HCT116 (cell line): Measurements from ENCODE around the gene PRKCZ. TPM values are rescaled to one million over a fixed set of nuclear protein-coding genes. Genes with fewer than 3 reads are reported as not detected.

Source experiments
- ATAC-seq: fragments of 200-7000 bp; cut with Tn5 transposase; 2 replicates; pipeline ENCODE4 v1.9.1; 2020; ENCODE audit warnings: mild to moderate bottlenecking, moderate library complexity
- BruUV-seq: library from RNA; stranded (reverse); fragments of 400-500 nt; replicated peaks from 2 replicates; lab custom pipeline; 2021; lab: Mats Ljungman, UMichigan
- CTCF ChIA-PET: fragments of 300-600 bp; sonication (Branson Sonifier 250); formaldehyde crosslinking; loops from one replicate; lab custom pipeline; 2021; ENCODE audit warnings: antibody characterized with exemption; lab: Charles Lee
- POLR2A ChIA-PET: fragments of 300-600, 350-600 bp; sonication (Branson Sonifier 250); formaldehyde crosslinking; loops from one replicate; lab custom pipeline; 2021; ENCODE audit warnings: antibody characterized with exemption; lab: Charles Lee
- RAD21 ChIA-PET, 2 experiments: fragments of 300-600 bp; sonication (Branson Sonifier 250); formaldehyde crosslinking; loops; one replicate each; lab custom pipeline; 2023; ENCODE audit warnings: low total read pairs in 2 of 2; ENCODE audit not compliant: uncharacterized antibody in 2 of 2, unreplicated experiment in 2 of 2, low non-redundant PET in 1 of 2; lab: Charles Lee
- DNase-seq: peaks from one replicate; pipeline ENCODE4 v3.0.0-alpha.2; 2010; ENCODE audit warnings: low read depth, low spot score
- H2AFZ ChIP-seq: fragments of 200-600 bp; shearing (Covaris generic), sonication (generic); 2 replicates; pipeline ENCODE4 v1.6.1; 2017; ENCODE audit warnings: low read depth, mixed run types, mixed read lengths, antibody characterized with exemption, low read length; ENCODE audit not compliant: poor library complexity, severe bottlenecking
- H3K27ac ChIP-seq: 2 replicates; pipeline ENCODE4 v1.5.1; 2012; ENCODE audit warnings: low read depth, low read length
- H3K27me3 ChIP-seq: fragments of 200-600 bp; sonication (generic); 2 replicates; pipeline ENCODE4 v1.6.1; 2016; ENCODE audit warnings: mixed run types, low read length, mixed read lengths; ENCODE audit not compliant: insufficient read depth
- H3K36me3 ChIP-seq, 2 experiments: fragments of 200-500 bp in 1 of 2; fragments of 200-600 bp in 1 of 2; sonication (Bioruptor generic) in 1 of 2; sonication (generic) in 1 of 2; 2 replicates each; pipeline versions ENCODE4 v1.5.1 to v1.6.1; 2014 to 2016; ENCODE audit warnings: low read length in 2 of 2, inconsistent platforms in 1 of 2, mixed read lengths in 1 of 2, mixed run types in 1 of 2; ENCODE audit not compliant: insufficient read depth in 2 of 2, control insufficient read depth in 1 of 2
- H3K4me1 ChIP-seq, 2 experiments: fragments of 200-600 bp in 1 of 2; sonication (generic) in 1 of 2; 2 replicates each; pipeline versions ENCODE4 v1.5.1 to v1.6.1; 2012 to 2017; ENCODE audit warnings: low read length in 2 of 2, inconsistent platforms in 1 of 2, mild to moderate bottlenecking in 1 of 2, mixed read lengths in 1 of 2, mixed run types in 1 of 2, moderate library complexity in 1 of 2; ENCODE audit not compliant: insufficient read depth in 2 of 2, control insufficient read depth in 1 of 2
- H3K4me2 ChIP-seq: fragments of 200-600 bp; sonication (generic); 2 replicates; pipeline ENCODE4 v1.6.1; 2017; ENCODE audit warnings: mixed run types, low read length, mixed read lengths
- H3K4me3 ChIP-seq, 2 experiments: fragments of 200-600 bp in 1 of 2; sonication (generic) in 1 of 2; replicated peaks in 1 of 2; 2 replicates each; pipeline ENCODE4 v1.5.1; 2011 to 2016; ENCODE audit warnings: low read length in 2 of 2, control low read depth in 1 of 2, low read depth in 1 of 2, mild to moderate bottlenecking in 1 of 2, mixed read lengths in 1 of 2, mixed run types in 1 of 2
- H3K79me2 ChIP-seq: fragments of 200-600 bp; sonication (generic); 2 replicates; pipeline ENCODE4 v1.6.1; 2017; ENCODE audit warnings: mild to moderate bottlenecking, mixed run types, low read length, moderate library complexity, mixed read lengths; ENCODE audit not compliant: insufficient read depth
- H3K9ac ChIP-seq: fragments of 200-600 bp; sonication (generic); 2 replicates; pipeline ENCODE4 v1.6.1; 2016; ENCODE audit warnings: low read length, mixed read lengths
- H3K9me2 ChIP-seq: fragments of 200-600 bp; sonication (generic), shearing (Covaris generic); 2 replicates; pipeline ENCODE4 v1.6.1; 2017; ENCODE audit warnings: mixed run types, mild to moderate bottlenecking, moderate library complexity; ENCODE audit not compliant: insufficient read depth
- H3K9me3 ChIP-seq, 2 experiments: fragments of 200-500 bp in 1 of 2; fragments of 200-600 bp in 1 of 2; sonication (Bioruptor generic) in 1 of 2; sonication (generic) in 1 of 2; 2 replicates each; pipeline ENCODE4 v1.6.1; 2014 to 2017; ENCODE audit warnings: low read length in 2 of 2, mixed read lengths in 2 of 2, inconsistent platforms in 1 of 2, low read depth in 1 of 2, mild to moderate bottlenecking in 1 of 2, mixed run types in 1 of 2, moderate library complexity in 1 of 2; ENCODE audit not compliant: control insufficient read depth in 1 of 2, insufficient read depth in 1 of 2
- H4K20me1 ChIP-seq: fragments of 200-600 bp; sonication (generic), shearing (Covaris generic); 2 replicates; pipeline ENCODE4 v1.6.1; 2017; ENCODE audit warnings: mixed run types, mild to moderate bottlenecking, moderate library complexity; ENCODE audit not compliant: insufficient read depth
- CBX3 ChIP-seq: IDR thresholded peaks from 2 replicates; pipeline ENCODE4 v1.6.1; 2012; ENCODE audit warnings: low read depth
- CEBPB ChIP-seq: IDR thresholded peaks from 2 replicates; pipeline ENCODE4 v1.6.1; 2012; ENCODE audit warnings: low read depth
- EGR1 ChIP-seq: IDR thresholded peaks from 2 replicates; pipeline ENCODE4 v1.6.1; 2012; ENCODE audit warnings: low read depth
- POLR2A ChIP-seq: IDR thresholded peaks from 2 replicates; pipeline ENCODE4 v1.7.0; 2011; ENCODE audit warnings: borderline replicate concordance; ENCODE audit not compliant: insufficient read depth, insufficient read length; ENCODE audit errors: extremely low read depth
- POLR2AphosphoS5 ChIP-seq: IDR thresholded peaks from 2 replicates; pipeline ENCODE4 v1.6.1; 2011; ENCODE audit warnings: mild to moderate bottlenecking, low read depth, low read length, moderate library complexity
- RAD21 ChIP-seq: IDR thresholded peaks from 2 replicates; pipeline ENCODE4 v1.6.1; 2012; ENCODE audit warnings: low read depth, mild to moderate bottlenecking
- SIN3A ChIP-seq: IDR thresholded peaks from 2 replicates; pipeline ENCODE4 v1.6.1; 2012; ENCODE audit warnings: low read depth
- SP1 ChIP-seq: IDR thresholded peaks from 2 replicates; pipeline ENCODE4 v1.6.1; 2012; ENCODE audit warnings: low read depth
- SRF ChIP-seq: IDR thresholded peaks from 2 replicates; pipeline ENCODE4 v1.6.1; 2012; ENCODE audit warnings: low read depth
- TCF7L2 ChIP-seq: IDR thresholded peaks from 2 replicates; pipeline ENCODE4 v1.7.0; 2011; ENCODE audit warnings: borderline replicate concordance, inconsistent platforms; ENCODE audit not compliant: insufficient read depth, insufficient read length; ENCODE audit errors: extremely low read depth
- ZNF274 ChIP-seq: fragments of 200-500 bp; sonication (Bioruptor generic); IDR thresholded peaks from 2 replicates; pipeline ENCODE4 v1.6.1; 2014; ENCODE audit warnings: mild to moderate bottlenecking, low read depth, low read length, inconsistent platforms
- intact Hi-C: fragments of 100-400 bp; cut with micrococcal nuclease; formaldehyde crosslinking; loops from 2 replicates; pipeline ENCODE4 v1.10.0; 2022
- total RNA-seq: library from RNA; stranded (reverse); gene quantifications from one replicate; pipeline ENCODE4 v1.2.1, GENCODE V29; 2021; ENCODE audit not compliant: unreplicated experiment
- TF ChIP-seq, protein P1 (sequence below): IDR thresholded peaks from 2 replicates; pipeline ENCODE4 v1.6.1; 2012
- TF ChIP-seq, protein P2 (sequence below): IDR thresholded peaks from 2 replicates; pipeline ENCODE4 v1.6.1; 2012; ENCODE audit warnings: low read depth

The PRKCZ gene
- total RNA-seq, 1 experiment from 2014 or later, result 46.8 TPM

DNA sequence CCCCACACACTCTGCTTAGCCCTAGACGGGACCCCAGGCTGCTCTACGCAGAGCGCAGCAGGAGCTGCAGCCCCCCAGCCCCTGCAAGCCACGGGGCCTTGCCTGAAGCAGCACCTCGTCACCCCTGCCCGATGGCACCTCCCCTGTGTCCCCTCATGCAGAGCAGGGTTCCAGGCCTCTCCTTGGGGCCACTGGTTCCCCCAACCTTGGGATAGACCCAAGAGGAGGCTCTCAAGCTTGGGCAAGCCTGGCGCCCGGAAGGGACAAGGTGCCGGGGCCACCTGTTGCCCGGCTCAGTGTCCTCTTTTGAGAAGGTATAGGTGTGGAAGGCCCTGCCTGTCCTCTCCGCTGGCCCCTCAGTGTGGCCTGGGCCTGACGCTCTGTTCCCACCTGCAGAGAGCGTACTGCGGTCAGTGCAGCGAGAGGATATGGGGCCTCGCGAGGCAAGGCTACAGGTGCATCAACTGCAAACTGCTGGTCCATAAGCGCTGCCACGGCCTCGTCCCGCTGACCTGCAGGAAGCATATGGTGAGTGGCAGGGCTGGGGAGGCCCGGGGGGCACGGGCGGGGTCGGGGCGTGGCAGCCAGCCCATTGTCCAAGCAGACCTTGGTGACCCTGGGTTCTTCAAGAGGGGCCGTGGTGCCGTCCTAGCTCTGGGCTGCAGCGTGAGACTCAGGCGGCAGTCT is 93.7 kb downstream of the PRKCZ start (continued):
- TF ChIP-seq POLR2AphosphoS5 (no peak), RAD21 (no peak), EGR1 (no peak), TCF7L2 (no peak), POLR2A (no peak), SRF (no peak), CEBPB (no peak), SIN3A (no peak), CBX3 (no peak)
- TF ChIP-seq, protein P1, sequence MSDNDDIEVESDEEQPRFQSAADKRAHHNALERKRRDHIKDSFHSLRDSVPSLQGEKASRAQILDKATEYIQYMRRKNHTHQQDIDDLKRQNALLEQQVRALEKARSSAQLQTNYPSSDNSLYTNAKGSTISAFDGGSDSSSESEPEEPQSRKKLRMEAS, result no peak
- TF ChIP-seq, protein P2, sequence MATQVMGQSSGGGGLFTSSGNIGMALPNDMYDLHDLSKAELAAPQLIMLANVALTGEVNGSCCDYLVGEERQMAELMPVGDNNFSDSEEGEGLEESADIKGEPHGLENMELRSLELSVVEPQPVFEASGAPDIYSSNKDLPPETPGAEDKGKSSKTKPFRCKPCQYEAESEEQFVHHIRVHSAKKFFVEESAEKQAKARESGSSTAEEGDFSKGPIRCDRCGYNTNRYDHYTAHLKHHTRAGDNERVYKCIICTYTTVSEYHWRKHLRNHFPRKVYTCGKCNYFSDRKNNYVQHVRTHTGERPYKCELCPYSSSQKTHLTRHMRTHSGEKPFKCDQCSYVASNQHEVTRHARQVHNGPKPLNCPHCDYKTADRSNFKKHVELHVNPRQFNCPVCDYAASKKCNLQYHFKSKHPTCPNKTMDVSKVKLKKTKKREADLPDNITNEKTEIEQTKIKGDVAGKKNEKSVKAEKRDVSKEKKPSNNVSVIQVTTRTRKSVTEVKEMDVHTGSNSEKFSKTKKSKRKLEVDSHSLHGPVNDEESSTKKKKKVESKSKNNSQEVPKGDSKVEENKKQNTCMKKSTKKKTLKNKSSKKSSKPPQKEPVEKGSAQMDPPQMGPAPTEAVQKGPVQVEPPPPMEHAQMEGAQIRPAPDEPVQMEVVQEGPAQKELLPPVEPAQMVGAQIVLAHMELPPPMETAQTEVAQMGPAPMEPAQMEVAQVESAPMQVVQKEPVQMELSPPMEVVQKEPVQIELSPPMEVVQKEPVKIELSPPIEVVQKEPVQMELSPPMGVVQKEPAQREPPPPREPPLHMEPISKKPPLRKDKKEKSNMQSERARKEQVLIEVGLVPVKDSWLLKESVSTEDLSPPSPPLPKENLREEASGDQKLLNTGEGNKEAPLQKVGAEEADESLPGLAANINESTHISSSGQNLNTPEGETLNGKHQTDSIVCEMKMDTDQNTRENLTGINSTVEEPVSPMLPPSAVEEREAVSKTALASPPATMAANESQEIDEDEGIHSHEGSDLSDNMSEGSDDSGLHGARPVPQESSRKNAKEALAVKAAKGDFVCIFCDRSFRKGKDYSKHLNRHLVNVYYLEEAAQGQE, result no peak

DNA sequence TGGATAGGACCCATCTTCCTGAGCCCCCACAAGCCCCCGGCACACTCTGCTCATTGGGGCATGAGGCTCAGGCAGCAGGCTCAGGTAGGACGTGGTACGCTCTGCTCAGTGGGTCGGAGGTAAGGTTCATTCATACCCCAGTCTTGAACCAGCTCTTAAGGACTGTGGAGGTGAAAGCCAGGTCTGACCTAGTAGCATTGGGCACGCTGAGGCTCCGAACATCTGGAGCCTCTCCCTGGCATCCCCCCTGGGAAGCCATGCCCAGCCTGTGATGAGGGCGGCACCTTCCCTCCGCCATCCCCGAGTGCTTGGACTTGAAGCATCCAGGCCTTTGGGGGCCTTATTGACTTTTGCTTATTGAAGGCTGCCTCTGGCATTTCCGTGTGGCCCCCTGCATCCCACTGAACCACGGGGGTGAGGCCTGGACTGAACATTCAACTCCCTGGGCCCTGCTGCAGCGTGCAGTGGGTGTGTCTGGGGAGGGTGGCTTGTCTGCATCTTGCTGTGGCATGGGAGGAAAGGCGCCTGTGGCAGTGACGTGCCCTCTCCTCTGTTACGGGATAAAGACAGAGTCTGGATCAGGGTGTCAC is 94.4 kb downstream of the PRKCZ start:
- no peak for ATAC-seq
- H3K36me3 ChIP-seq, result peaks cover 5 to 7% of the 10 kb centered on the region in 2 experiments; a peak in 3 of 4 replicates
- ChIA-PET POLR2A (no interaction called here), CTCF (no interaction called here), RAD21 (no interaction called here)
- H3K79me2 ChIP-seq, result no peaks in the 10 kb centered on the region
- no peak overlapping the region for H3K4me2 ChIP-seq
- no peak for TF ChIP-seq SP1
- no peak for TF ChIP-seq ZNF274
- TF ChIP-seq EGR1, result no peak
- TF ChIP-seq SIN3A, result no peak
- intact Hi-C loops, result no loop called here
- no peak overlapping the region for H3K9ac ChIP-seq
- no peak overlapping the region for H2AFZ ChIP-seq
- no peak overlapping the region for H3K27ac ChIP-seq
- no peaks in the 10 kb centered on the region for H3K27me3 ChIP-seq
- H3K9me2 ChIP-seq, result no peaks in the 10 kb centered on the region
- H4K20me1 ChIP-seq, result no peaks in the 10 kb centered on the region
- no peak for DNase-seq
- no peak overlapping the region for H3K4me3 ChIP-seq
- H3K9me3 ChIP-seq, result no peaks in the 10 kb centered on the region
- BruUV-seq, result no TSS peak
- peaks cover 11 to 16% of the 10 kb centered on the region in 2 experiments for H3K4me1 ChIP-seq
